ENCODE data around the gene BTBD6. TPM values are rescaled to one million over a fixed set of nuclear protein-coding genes. Genes with fewer than 3 reads are reported as not detected.

BTBD6 gene
- total RNA-seq, 2 donors from 2014 or later: 45.9 to 73.5 TPM

Other genes with a start within 250 kb of the BTBD6 start
- 1 to 10 TPM; 1.6 to 6.5 TPM for gene CDCA4, start 227.4 kb upstream of the BTBD6 start, total RNA-seq
- gene GPR132, start 183.1 kb upstream of the BTBD6 start, total RNA-seq: 10 to 100 TPM in 1 of 2 donors, 1 to 10 TPM in 1; 2.3 to 18.6 TPM
- 10 to 100 TPM in 1 of 2 donors, 1 to 10 TPM in 1; 8.8 to 12.0 TPM for gene JAG2, start 79.8 kb upstream of the BTBD6 start, total RNA-seq
- gene NUDT14, start 67.2 kb upstream of the BTBD6 start, total RNA-seq: 10 to 100 TPM in 1 of 2 donors, 1 to 10 TPM in 1; 4.1 to 23.6 TPM
- gene BRF1, start 52.5 kb downstream of the BTBD6 start, total RNA-seq: 10 to 100 TPM; 49.4 to 80.5 TPM
- gene PACS2, start 66.2 kb downstream of the BTBD6 start, total RNA-seq: 100 to 1,000 TPM in 1 of 2 donors, 10 to 100 TPM in 1; 80.4 to 125 TPM
- not detected for gene TEX22, start 150.0 kb downstream of the BTBD6 start, total RNA-seq
- 10 to 100 TPM; 77.2 to 84.1 TPM for gene MTA1, start 171.3 kb downstream of the BTBD6 start, total RNA-seq
- gene CRIP2, start 226.3 kb downstream of the BTBD6 start, total RNA-seq: 100 to 1,000 TPM; 307 to 748 TPM
- 100 to 1,000 TPM in 1 of 2 donors, 10 to 100 TPM in 1; 75.4 to 325 TPM for gene CRIP1, start 238.4 kb downstream of the BTBD6 start, total RNA-seq
- gene TEDC1, start 242.7 kb downstream of the BTBD6 start, total RNA-seq: 10 to 100 TPM in 1 of 2 donors, 1 to 10 TPM in 1; 7.8 to 42.1 TPM